GM10847 (cell line): Measurements from ENCODE around the gene LHPP.

Experiments
- POLR2A ChIP-seq: IDR thresholded peaks from 2 replicates; pipeline ENCODE4 v1.6.1; 2011; ENCODE audit not compliant: insufficient read length; ENCODE audit errors: extremely low read depth

LHPP gene

DNA sequence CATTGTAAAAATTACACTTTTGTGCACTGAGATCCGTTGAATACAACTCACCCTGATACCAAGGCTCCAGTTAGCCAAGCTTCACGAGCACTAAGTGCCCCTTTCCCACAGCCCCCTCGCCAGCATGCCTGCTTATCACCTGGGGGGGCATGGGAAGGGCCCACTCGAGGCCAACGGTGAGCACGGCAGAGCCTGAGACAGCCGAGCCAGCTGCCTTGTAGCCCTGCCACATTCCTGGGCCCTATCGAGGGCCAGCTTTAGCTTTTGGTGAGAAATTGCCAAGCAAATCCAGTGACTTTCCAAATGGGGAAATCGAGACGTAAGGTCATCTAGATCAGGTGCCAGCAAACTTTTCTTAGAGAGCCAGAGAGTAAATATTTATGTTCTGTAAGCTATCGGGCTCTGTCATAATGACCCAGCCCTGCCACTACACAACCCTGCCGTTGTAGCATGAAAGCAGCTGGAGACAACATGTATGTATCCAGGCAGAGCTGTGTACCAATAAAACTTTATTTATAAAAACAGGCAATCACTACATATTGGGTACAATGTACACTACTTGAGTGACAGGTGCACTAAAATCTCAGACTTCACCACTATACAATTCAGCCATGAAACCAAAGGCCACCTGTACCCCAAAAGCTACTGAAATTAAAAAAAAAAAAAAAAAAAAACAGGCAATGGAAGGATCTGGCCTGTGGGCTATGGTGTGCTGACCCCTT lies 198.9 kb downstream of the LHPP start:
- no peak for TF ChIP-seq POLR2A

- no peak for TF ChIP-seq POLR2A
Observed at GRCh38 chr10:124661660-124662180, 200.1 kb downstream of the LHPP start.

DNA sequence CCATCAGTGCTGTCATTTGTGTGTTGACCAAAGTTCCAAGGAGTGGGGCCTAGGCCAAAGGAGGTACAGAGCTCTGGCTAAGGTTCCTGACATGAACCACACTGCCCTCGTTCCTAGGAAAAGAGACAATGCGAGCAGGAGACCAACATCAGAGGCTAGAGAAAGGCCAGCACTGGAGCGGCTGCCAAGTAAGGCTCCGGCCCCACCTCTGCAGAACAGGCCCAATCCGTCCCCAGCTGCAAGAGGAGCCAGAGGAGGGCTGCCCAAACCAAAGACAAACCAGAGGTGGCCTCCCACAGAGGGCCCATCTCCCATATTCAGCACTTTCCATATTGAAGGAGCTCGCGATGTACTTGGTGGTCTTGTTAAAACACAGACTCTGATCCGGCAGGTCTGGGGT lies 201.6 kb downstream of the LHPP start:
- TF ChIP-seq POLR2A: no peak
